ENCODE measurements around the gene ASIP.
A peak's percentile ranks its signal among the peaks of the same experiment; 100 is the strongest.
"Not testable (repeated sequence)": the region's sequence is repeated elsewhere in the genome, so short reads cannot be mapped to it uniquely, and the experiment has no call there.

ASIP gene, protein sequence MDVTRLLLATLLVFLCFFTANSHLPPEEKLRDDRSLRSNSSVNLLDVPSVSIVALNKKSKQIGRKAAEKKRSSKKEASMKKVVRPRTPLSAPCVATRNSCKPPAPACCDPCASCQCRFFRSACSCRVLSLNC

DNA sequence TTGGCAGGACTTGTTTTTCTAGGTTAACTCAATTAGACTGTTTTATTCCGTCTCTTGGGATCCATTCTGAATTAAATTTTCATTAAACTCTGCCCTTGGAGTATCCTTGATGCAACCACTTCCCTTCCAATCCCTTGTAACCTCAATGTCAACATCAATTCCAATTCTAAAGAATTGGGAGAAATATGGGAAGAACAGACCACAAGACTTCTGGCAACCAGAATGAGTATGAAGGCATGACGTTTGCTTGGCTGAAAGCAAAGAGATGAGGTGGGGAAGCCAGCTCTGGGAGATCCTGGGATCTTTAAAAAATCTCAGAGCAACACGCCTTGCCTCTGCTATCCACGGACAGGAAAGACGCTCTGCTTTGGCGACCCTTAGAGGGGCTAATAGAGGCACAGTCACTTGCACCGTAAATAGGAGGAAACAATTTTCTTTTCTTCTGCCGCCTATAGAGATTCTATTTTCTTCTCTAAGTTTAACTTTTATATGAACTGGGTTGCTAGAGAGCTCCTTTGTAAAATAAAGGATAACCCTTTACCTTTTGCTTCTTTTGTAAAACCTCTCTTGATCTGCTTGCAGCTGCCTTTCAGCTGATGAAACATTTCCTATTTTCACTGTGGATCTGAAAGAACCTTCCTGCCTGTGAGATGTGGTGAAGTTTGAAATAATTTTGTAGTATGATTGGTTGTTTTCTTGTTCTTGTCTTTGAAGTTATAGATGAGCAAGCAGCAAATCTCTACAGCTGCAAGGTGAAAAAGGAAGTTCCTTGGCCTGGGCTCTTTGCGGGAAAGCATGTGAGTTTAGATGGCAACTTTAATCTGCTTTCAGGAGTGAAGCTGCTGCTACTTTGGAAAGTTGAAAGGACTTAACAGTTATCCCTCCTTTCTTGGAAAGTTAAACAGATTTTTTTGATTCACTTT, at the start of gene ASIP:
ASIP (plus strand) TSS at position 731 of the 923 bp plus-strand sequence. CDS start 18,952 bp downstream, outside the sequence.
- DNase-seq (ENCODE audit: low read depth), result no peak

DNA sequence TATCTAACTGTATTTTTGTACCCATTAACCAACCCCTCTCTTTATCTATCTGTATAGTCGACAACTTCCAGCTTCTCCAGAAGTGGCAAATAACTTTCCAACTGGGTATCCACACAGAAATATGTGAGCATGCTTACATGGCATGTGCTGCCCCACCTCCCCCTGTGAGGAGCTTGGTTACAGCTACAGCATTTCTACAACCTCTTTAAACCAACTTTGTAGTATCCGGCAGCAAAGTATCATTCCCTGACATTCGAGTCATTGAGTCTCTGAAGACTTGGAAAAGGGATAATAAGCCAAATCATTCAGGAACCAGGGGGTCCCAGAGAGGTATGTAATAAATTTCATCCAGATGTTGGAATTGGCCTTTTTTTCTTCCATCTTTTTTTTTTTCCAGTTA, 48.2 kb upstream of the ASIP start:
- no peak for DNase-seq (ENCODE audit: low read depth)

DNA sequence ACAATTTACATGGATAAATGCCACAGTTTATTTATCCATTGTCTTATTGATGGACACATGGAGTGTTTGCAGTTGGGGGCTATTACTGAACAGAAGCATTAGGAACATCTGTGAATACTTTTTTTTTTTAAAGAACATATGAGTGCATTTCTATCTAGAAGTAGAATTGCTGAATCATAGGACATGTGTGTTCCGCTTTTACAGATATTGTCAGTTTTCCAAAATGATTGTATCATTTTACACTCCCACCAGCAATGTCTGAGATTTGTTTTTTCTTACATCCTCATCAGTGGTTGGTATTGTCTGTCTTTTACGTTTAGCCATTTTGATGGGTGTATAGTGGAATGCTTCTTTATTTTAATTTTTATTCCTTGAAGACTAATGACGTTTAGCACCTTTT, 42.0 kb upstream of the ASIP start:
- DNase-seq (ENCODE audit: low read depth), result no peak

DNA sequence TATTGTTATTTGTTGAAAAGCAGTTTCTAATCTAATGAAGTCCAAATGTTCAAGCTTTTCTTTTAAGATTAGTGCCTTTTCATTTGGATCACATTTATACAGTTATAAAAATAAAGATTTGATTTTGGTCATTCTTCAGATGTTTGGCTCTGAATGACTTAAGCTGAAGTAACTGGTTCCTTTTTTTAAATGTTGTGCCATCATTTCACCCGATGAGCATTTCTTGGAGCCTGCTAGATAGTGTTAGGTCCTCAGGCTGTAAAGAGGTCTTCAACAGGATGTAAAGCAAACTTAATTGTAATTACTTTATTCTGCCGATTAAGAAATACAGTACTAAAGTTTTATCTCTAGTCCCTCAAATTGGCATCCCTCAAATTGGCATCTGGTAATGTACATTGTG, 41.2 kb upstream of the ASIP start:
- no peak for DNase-seq (ENCODE audit: low read depth)

DNA sequence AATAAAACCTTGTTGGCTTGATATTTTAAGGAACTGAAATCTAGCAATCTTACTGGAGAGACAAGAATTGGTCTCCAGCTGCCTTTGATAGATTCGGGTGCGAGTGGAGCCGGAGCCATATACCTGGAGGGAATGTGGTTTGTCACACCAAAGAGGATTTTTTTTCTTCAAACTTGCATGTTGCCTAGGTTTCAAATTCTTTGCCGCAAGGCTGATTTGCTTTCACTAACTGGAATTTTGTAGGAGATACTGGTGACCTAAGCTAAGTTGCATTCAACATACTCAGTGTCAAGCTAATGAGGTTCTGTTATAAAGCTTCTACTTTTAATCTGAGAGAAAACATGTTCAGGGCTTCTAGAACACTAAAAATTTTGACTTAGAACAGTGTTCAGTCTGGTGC, 39.7 kb upstream of the ASIP start:
- DNase-seq (ENCODE audit: low read depth), result no peak

DNA sequence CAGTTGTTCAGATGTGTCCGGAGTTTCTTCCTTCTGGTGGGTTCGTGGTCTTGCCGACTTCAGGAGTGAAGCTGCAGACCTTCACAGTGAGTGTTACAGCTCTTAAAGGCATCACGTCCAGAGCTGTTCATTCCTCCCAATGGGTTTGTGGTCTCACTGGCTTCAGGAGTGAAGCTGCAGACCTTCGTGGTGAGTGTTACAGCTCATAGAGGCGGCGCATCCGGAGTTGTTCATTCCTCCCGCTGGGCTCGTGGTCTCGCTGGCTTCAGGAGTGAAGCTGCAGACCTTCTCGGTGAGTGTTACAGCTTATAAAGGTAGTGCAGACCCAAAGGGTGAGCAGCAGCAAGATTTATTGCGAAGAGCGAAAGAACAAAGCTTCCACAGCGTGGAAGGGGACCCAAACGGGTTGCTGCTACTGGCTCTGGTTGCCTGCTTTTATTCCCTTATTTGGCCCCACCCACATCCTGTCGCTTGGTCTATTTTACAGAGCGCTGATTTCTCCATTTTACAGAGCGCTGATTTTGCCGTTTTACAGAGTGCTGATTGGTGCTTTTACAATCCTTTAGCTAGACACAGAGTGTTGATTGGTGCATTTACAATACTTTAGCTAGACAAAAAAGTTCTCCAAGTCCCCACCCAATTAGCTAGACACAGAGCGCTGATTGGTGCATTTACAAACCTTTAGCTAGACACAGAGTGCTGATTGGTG, 35.9 kb upstream of the ASIP start:
- DNase-seq (ENCODE audit: low read depth), result not testable (repeated sequence)

DNA sequence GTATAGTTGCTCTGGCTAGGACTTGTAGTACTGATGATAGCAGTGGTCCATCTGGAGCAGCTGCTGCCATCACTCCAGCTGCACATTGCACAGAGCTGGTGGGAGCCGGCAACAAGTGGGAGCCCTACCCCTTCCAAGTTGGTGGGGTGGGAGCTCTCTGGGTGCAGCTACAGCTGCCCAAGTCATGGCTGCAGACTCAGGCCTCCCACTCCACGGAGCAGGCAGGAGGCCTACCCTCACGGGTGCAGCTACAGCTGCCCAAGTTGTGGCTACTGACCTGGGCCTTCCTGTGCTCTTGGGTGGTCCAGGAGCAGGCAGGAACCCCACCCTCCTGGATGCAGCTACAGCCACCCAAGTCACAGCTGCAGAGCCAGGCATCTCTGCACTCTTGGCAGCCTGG, 32.1 kb upstream of the ASIP start:
- no peak for DNase-seq (ENCODE audit: low read depth)

DNA sequence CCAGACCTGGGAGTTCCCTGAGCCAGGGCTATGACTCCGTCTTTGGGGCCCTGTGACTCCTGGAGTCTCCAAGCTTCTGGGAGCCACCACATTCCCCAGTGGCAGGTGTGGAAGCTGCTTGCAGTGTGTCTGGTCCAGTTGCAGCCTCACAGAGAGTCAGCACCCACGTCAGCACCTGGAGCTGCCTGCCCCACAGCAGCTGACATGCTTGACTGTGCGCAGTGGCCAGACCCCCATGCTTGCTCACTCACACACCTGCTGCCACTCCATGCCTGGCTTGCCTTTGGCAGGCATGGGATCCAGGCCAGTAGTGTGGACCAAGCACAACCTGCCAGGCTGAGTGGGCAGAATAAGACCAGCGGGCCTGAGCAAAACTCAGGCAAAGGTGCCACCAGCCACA, 31.0 kb upstream of the ASIP start:
- DNase-seq (ENCODE audit: low read depth), result no peak

DNA sequence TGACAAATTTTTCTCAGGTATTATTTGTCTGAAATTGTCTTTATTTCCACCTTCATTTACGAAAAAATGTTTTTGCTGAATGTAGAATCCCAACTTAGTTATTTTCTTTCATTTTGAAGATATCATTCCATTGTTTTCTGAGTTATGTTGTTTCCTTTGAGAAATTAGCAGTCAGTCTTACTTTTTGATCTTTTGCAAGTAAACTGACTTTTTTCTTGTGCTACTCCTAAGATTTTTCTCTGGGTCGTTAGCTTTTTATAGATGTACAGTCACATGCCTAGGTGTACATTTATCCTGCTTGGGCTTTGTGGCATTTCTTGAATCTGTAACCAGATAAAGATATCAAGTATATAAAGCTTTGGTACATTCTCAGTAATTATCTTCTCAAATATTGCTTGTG, 29.6 kb upstream of the ASIP start:
- no peak for DNase-seq (ENCODE audit: low read depth)

DNA sequence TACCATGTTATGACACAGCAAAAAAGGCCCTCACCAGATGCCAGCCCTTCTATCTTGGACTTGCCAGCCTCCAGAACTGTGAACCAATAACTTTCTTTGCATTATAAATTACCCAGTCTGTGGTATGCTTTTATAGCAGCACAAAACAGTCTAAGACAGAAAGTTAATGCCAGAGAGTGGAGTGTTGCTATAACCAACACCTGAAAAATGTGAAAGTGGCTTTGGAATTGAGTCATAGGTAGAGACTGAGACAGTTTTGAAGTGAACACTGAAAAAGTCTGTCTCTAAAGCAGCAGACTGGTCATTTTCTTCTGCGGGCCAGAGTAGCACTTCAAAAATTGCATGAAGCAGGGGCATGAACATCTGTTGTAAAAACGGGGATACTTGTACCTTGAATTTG, 28.0 kb upstream of the ASIP start:
- DNase-seq (ENCODE audit: low read depth), result no peak

DNA sequence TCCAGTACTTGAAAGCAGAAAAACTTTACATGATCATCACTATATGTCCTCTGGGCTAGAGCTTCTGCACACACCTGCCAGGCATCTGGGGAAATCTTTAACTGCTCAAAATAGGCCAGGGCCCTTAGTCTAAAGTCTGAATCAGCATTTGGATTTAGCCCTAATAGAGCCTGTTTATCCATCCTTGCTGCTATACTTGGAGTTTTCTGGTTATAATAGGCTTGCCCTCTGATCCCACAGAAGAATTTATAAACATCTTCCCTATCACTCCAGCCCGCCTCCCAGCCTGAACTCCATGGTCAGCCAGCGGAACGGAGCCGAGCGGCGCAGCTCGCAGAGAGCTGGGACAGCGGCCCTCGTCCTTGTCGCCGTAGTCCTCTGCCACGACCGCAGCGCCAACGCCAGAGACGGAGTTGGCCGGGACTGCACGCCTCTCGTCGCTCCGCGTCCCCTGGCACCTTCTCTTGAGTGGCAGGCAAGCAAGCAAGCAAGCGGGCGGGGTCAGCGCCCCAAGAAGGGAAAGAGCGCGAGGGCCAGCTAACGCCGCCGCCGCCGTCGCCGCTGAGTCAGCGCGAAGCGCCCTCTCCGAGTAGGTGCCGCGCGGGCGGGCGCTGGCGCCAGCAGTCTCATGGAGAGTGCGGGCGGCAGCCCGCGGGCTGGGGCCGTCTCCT, 25.4 kb upstream of the ASIP start:
- DNase-seq (ENCODE audit: low read depth), result no peak

DNA sequence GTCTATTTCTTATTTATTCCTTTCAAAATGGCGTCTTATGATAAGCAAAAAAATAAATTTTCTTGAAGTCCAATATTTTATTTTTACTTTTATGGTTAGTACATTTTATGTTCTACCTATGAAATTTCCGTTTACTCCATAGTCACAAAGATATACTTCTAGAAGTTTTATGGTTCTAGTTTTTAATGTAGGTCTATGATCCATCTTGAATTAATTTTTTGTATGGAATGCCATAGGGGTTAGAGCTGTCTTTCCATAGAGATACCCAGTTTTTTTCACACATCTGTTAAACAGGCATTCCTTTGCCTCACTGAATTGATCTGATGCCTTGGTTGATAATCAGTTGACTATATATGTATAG, 24.9 kb upstream of the ASIP start:
- no peak for DNase-seq (ENCODE audit: low read depth)

DNA sequence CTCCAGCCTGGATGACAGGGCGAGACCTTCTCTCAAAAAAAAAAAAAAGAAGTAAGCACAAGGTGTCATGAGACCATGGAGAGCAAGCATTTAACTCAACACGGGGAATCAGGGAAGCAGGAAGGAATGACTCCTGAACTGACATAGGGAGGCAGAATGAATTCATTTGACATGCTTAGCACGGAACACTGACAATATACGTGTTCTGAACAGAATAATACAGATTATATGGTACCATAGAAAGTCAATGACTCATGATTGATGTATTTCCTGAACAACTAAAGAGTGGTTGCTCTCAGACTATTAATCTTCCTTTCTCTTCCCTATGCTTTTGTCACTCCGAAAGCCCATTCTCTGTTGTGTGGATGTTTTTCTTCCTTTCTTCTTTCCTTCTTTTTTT, 20.7 kb upstream of the ASIP start:
- DNase-seq (ENCODE audit: low read depth), result peak; percentile 26

DNA sequence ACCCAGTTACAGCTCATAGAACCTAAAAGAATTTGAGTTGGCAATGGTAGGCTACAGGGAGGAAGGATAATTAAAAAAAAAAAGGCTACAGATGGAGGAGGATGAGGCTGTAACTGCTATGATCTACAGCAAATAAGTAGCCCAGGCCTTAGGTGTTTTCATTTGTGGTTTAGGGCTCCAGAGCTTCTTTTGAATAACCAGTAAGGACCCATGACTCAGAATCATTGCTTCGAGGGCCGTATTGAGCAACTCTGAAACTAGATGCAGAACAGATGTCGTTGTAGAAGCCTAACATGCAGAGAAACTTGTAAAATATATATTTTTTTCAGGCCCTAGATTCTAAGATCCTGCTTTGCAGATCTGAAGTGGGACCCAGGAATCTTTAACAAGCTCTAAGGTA, 19.0 kb upstream of the ASIP start:
- DNase-seq (ENCODE audit: low read depth), result peak; percentile 33

DNA sequence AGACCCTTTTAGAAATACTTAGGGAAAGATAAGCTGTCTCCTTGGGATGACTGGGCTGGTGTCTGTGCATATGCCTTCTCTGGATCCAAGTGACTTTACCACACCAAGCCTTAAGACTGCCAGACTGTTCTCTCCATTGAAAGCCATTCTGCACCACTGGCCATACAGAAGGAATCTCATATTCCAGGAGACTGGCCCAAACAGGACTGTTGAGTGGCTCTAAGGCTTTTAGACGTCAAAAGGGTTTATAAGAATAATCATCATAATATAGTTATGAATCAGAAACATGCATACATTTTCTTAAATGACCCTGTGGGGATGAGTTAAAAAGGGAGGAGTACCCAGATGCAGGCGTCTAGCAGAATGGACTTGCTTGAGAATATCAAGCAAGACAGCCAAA, 17.0 kb upstream of the ASIP start:
- not testable (repeated sequence) for DNase-seq (ENCODE audit: low read depth)

DNA sequence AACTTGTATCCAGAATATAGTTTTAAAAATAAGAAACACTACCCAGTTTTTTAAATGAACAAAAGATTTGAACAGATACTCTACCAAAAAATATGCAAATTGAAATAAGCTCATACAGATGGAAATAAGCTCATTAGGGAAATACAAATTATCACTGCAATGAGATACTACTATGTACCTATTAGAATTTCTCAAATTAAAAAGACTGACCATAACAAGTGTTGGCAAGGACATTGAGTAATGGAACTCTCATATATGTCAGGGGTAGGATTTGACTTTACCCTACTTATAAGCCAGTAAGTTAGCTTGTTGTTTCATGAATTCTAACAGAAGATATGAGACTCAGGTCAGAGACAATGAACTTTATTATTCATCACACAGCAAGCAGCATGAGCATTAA, 9.6 kb upstream of the ASIP start:
- no peak for DNase-seq (ENCODE audit: low read depth)

DNA sequence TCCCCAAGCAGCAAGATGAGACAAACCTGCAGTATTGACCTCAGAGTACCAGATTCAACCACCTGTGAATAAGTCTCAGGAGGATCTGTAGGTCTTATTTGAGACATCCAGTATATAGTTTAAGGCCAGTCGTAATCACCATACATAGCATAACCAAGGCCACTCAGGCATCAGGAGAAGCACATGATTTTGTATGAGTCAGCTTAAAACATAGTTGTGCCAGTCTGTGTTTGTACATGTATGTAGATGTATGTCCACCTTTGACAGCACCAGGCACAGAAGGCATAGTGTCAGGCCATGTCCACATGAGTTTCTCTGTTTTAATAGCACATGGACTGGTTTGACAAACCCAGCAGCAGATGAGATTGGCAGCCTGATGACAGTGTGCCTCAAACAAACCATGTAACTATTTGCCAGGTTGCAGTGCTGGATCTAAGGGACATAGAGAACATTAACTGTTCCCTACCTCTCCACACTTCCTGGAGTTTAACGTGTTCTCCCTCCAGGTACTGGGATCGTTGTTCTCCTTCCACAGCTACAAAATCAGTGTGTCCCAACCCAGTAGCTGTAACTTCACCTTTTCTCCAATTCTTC, 8.6 kb upstream of the ASIP start:
- DNase-seq (ENCODE audit: low read depth), result no peak

DNA sequence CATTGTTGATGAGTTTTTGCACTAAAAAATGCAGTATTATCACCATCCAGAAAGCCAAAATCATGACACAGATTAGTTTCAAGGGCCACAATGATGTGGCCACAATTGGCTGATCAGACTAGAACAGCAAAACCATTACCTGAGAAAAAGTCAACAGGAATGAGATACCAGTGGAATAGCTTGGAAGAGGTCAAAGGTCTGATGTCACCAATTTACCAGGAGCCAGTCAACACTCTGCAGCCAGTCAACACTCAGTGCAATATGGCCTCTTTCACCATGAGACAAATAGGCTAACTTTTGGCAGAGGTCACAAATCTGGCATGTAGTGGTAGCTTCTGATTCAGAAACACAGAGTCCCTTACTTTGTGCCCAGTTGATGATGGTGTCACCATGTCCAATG, 7.5 kb upstream of the ASIP start:
- no peak for DNase-seq (ENCODE audit: low read depth)

DNA sequence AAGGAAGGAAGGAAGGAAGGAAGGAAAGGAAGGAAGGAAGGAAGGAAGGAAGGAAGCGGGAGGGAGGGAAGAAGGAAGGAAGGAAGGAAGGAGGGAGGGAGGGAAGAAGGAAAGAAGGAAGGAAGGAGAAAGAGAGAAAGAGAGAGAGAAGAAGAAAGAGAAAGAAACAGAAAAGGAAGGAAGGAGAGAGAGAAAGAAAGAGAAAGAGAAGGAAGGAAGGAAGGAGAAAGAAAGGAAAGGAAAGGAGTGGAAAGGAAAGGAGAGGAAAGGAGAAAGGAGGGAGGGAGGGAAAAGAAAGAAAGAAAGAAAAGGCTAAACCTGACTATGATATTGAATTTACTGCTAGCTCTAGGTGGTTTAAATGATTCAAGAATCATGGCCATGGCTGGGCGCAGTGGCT, 5.3 kb upstream of the ASIP start:
- DNase-seq (ENCODE audit: low read depth), result no peak

DNA sequence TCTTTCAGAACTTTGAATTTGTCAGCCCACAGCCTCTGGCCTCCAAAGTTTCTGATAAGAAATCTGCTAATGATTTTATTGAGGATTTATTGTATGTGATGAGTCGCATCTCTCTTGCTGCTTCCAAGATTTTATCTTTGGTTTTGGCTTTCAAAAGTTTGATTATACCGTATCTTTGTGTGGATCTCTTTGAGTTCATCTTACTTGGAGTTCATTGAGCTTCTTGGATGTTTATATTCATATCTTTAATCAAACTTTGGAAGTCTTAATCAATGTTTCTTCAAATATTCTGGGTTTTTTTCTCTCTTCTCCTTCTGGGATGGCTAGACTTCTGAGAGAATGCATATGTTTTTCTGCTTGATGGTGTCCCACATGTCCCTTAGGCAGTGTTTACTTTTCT, 3.3 kb upstream of the ASIP start:
- no peak for DNase-seq (ENCODE audit: low read depth)

DNA sequence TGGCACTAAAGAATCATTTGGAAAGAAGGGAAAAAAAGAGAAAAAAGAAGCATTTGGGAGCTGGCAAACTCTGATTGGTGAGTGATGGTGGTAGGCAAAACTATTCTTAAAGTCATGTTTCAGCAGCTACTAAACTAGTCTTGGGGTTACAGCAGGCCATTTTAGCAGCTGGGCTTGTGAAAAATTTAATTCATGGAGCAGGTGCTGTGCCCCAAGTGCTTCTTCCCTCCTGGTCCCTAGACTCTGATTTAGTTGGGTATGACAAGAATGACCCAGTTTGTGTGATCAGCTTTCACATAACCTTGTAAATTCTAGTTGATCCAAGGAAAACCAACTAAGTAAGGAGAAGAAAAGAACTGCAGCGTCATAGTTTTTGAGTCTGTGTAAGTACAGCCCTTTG, 1.1 kb upstream of the ASIP start:
- no peak for DNase-seq (ENCODE audit: low read depth)

DNA sequence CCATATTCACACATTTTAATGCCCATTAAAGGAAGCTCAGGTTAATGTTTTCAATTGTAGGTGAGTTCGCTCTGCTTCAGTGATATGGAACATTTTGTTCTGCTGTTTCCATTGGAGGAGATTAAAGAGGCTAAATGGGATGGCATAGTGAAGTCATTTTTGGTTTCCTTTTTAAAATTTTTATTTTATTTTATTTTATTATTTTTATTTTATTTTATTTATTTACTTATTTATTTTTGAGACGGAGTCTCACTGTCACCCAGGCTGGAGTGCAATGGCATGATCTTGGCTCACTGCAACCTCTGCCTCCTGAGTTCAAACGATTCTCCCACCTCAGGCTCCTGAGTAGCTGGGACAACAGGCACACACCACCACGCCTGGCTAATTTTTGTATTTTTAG, 792 bp downstream of the ASIP start:
- DNase-seq (ENCODE audit: low read depth), result not testable (repeated sequence)

Data from HS-27A (cell line).